ENCODE results near the gene TSC1. TPM values are rescaled to one million over a fixed set of nuclear protein-coding genes. Genes with fewer than 3 reads are reported as not detected.

The TSC1 gene
- total RNA-seq, 1 experiment from 2014 or later = 40.9 TPM

GRCh38 chr9:132869266-132869665 lies 75.2 kb downstream of the TSC1 start:
- Histone ChIP-seq H3K36me3 (ENCODE audit: insufficient read depth, low read length, poor library complexity, severe bottlenecking) (no peaks in the 10 kb centered on the region), H3K9me3 (ENCODE audit: low read depth, low read length, poor library complexity, severe bottlenecking) (no peaks in the 10 kb centered on the region), H3K4me1 (ENCODE audit: insufficient read depth, low read length, poor library complexity, severe bottlenecking) (no peaks in the 10 kb centered on the region), H3K27ac (ENCODE audit: low read depth, low read length, poor library complexity, severe bottlenecking) (no peak overlapping the region), H3K4me3 (ENCODE audit: low read depth, low read length, poor library complexity, severe bottlenecking) (no peak overlapping the region), H3K27me3 (replicated peaks; ENCODE audit: insufficient read depth, low read depth, low read length, poor library complexity) (no peaks in the 10 kb centered on the region)
- intact Hi-C loops (cut with micrococcal nuclease; ENCODE audit: unreplicated experiment) = no loop called here
- POLR2A ChIA-PET (ENCODE audit: low non-redundant PET) = interaction anchor here (0.7 kb wide), 1 partner anchor 282 kb away, joined by 3 read pairs; no protein-coding TSS in a partner anchor
- no peak for DNase-seq (ENCODE audit: low spot score)
- no peak for TF ChIP-seq EZH2 (IDR thresholded peaks at IDR 0.05; ENCODE audit: borderline replicate concordance, low read depth, low read length, poor library complexity, severe bottlenecking)
- no peak for TF ChIP-seq CTCF (conservative IDR thresholded peaks at IDR 0.05; ENCODE audit: low read depth, low read length)
- BruUV-seq (replicated peaks) = no TSS peak
- CTCF ChIA-PET = no interaction called here

DNA sequence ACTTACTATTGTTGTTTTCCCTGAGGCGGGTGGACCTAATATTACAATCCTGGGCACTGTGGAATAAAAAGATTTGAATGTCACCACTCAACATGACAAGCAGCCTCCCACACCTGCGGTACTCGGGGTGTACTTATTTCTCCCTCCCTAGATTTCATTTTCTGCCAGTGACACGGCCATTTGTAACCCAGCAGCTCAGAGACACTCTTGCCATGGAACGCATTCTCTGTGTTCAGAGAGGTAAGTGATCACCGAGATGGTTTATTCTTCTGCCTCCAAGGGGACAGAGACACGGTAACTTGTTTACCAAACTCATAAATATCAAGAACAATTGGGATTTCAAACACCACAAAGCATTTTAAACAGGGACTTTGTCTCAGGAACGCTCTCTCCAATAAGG lies 77.5 kb downstream of the TSC1 start:
- no peak for DNase-seq (ENCODE audit: low spot score)
- Histone ChIP-seq H3K36me3 (ENCODE audit: insufficient read depth, low read length, poor library complexity, severe bottlenecking) (no peaks in the 10 kb centered on the region), H3K4me1 (ENCODE audit: insufficient read depth, low read length, poor library complexity, severe bottlenecking) (no peaks in the 10 kb centered on the region), H3K9me3 (ENCODE audit: low read depth, low read length, poor library complexity, severe bottlenecking) (no peaks in the 10 kb centered on the region), H3K4me3 (ENCODE audit: low read depth, low read length, poor library complexity, severe bottlenecking) (no peak overlapping the region), H3K27me3 (replicated peaks; ENCODE audit: insufficient read depth, low read depth, low read length, poor library complexity) (no peaks in the 10 kb centered on the region), H3K27ac (ENCODE audit: low read depth, low read length, poor library complexity, severe bottlenecking) (no peak overlapping the region)
- intact Hi-C loops (cut with micrococcal nuclease; ENCODE audit: unreplicated experiment) = no loop called here
- BruUV-seq (replicated peaks) = no TSS peak
- CTCF ChIA-PET = no interaction called here
- POLR2A ChIA-PET (ENCODE audit: low non-redundant PET) = no interaction called here
- TF ChIP-seq CTCF (conservative IDR thresholded peaks at IDR 0.05; ENCODE audit: low read depth, low read length) = no peak
- no peak for TF ChIP-seq EZH2 (IDR thresholded peaks at IDR 0.05; ENCODE audit: borderline replicate concordance, low read depth, low read length, poor library complexity, severe bottlenecking)

DNA sequence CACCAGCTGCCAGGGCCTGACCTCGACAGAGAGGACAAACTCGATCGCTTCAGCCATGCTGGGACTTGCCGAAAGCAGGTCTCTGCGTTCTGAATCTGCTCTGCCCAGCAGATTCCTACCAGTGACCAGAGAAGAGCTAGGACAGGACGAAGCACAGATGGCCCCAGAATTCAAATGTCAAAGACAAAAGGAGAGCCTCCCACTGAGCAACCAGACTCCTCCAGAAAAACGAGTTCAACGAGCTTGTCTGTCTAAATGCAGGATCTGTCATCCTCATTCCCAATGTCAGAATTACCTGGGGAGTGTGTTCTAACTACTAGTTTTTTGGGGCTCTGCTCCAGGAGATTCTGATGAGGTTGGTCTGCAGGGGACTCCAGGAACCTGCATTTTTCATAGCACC lies 79.7 kb downstream of the TSC1 start:
- no peaks in the 10 kb centered on the region for H3K36me3 ChIP-seq (ENCODE audit: insufficient read depth, low read length, poor library complexity, severe bottlenecking)
- BruUV-seq (replicated peaks) = no TSS peak
- no peaks in the 10 kb centered on the region for H3K27me3 ChIP-seq (replicated peaks; ENCODE audit: insufficient read depth, low read depth, low read length, poor library complexity)
- TF ChIP-seq CTCF (conservative IDR thresholded peaks at IDR 0.05; ENCODE audit: low read depth, low read length) (no peak), EZH2 (IDR thresholded peaks at IDR 0.05; ENCODE audit: borderline replicate concordance, low read depth, low read length, poor library complexity, severe bottlenecking) (no peak)
- no peaks in the 10 kb centered on the region for H3K9me3 ChIP-seq (ENCODE audit: low read depth, low read length, poor library complexity, severe bottlenecking)
- H3K27ac ChIP-seq (ENCODE audit: low read depth, low read length, poor library complexity, severe bottlenecking) = no peak overlapping the region
- CTCF ChIA-PET = no interaction called here
- H3K4me3 ChIP-seq (ENCODE audit: low read depth, low read length, poor library complexity, severe bottlenecking) = no peak overlapping the region
- intact Hi-C loops (cut with micrococcal nuclease; ENCODE audit: unreplicated experiment) = no loop called here
- POLR2A ChIA-PET (ENCODE audit: low non-redundant PET) = no interaction called here
- DNase-seq (ENCODE audit: low spot score) = no peak
- H3K4me1 ChIP-seq (ENCODE audit: insufficient read depth, low read length, poor library complexity, severe bottlenecking) = no peaks in the 10 kb centered on the region

All from A673 (cell line).